HG03097 (cell line): ENCODE results near the gene CXCR5.

Source experiments
- ATAC-seq: cut with Tn5 transposase; IDR thresholded peaks from one replicate; pipeline ENCODE4 v1.9.1; 2021; ENCODE audit not compliant: unreplicated experiment, low FRiP score

Gene CXCR5

DNA sequence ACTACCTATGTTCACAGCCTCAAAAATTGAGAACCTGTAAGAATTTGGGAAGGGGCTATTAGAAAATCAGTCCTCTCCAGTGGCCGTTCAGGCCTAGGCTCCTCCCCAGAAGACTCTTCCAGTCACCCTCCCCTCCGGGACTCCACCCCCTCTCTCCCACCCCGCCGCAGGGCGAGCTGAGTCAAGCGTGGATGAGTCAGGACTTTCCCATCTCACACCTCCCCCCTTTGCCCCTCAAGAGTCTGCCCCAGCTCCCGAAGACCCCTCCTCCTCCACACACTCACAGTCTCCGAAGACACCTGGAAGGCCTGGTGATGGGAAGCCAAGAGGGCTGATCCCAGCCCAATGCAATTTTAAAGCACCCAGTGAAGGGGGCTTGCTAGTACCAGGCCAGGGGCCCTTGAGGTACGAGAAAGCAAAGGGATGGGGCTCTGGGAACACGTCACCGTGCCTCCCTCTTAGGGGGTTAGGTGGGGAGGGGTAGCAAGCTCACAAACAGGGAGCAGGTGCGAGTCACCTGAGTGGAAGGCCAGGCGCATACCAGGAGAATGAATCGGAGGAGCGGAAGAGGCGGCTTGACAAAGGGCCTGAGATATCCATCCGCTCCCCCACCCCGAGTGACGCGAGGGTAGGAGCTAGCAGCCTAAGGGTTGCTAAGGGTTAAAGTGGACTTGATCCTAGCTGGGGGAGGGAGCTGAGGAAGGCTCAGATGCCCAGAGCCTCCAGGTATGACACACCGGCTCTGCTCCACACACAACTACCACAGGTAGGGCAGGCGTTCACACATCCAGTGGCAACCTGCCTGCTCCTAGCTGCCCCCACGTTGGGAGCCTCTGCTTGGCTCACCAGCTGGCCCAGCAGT is 28.4 kb downstream of the CXCR5 start:
- ATAC-seq = no peak

DNA sequence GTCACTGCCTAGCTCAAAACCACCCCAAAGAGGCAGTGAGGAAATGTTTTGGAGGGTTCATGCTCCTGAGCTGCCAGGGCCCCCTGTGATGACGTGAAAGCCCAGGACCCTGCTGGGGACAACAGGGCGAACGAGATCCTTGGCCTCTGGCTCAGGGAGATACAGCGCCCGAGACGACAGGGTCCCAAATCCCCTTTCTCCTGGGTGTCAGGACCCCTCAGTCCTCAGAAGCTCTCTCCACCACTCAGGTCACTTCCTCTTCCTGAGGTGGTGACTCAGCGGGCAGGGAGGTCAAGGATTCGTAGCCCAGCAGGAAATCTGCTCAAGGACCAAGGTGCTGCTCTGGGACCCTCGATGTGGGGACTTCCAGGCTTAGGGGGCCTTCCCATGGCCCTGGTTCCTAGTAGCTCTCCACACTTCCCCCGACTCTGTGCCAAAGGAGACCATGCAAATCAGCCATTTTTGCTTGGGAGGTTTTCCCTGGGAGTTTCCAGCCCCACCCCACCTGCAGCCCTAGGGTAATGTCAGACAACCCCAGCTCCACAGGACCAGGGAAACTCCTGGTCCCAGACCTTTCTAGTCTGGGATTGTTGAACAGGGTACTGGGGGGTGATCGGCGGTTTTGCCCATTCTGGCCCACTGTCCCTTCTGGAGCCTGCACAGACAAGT is 29.2 kb downstream of the CXCR5 start:
- ATAC-seq = no peak

DNA sequence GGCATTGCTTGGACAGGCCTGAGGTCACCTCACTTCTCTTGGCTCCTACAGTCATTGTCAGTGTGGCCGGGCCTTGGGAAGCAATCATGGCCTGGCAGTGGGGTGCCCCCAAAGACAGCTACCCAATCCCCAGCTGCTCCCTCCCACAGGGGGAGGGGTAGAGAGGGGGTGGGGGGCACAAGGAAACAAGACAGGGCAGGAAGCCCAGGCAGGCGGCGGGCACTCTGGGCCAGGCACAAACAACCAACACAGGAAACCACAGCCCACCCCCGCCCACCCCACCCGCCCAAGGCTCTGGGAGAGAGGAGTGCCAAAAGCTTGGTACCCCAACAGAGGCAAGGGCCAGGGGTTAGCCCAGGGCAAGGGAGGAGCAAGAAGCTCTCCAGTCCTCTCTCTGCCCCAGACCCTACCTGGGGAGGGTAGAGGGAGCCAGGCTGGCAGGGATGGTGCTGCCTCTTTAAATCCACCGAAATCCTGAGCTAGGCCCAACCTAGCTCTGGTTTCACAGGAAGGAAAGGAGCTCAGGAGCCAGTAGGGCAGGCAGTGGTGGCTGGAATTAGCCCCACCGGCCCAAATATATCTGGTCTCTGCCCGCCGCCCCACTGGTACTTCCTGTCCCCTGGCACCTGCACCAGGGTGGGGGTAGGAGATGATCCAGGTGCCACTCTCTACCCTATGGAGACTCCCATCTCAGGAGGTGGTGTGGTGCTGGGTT is 29.9 kb downstream of the CXCR5 start:
- ATAC-seq = no peak

GRCh38 chr11:118914178-118914918 is 30.7 kb downstream of the CXCR5 start:
- no peak for ATAC-seq

GRCh38 chr11:118914987-118915386 is 31.3 kb downstream of the CXCR5 start:
- ATAC-seq = no peak

DNA sequence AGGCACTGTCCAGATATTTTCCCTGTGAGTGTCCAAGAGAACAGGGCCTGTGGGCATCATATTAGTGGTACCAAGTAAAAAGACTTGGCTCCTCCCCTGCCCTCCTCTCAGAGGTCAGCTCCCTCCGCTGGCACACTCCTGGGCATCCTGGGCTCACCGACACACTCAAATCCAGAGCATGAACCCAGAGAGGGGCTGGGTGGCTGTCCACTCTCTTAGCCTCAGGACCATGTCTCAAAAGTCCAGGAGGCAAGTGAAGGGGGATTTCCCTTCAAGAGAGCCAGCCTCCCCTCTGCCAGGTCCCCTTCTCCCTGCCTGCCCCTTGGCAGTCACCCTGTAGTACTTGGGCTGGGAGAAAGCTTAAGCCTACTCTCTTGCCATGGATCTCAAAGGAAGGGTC is 31.7 kb downstream of the CXCR5 start:
- no peak for ATAC-seq

DNA sequence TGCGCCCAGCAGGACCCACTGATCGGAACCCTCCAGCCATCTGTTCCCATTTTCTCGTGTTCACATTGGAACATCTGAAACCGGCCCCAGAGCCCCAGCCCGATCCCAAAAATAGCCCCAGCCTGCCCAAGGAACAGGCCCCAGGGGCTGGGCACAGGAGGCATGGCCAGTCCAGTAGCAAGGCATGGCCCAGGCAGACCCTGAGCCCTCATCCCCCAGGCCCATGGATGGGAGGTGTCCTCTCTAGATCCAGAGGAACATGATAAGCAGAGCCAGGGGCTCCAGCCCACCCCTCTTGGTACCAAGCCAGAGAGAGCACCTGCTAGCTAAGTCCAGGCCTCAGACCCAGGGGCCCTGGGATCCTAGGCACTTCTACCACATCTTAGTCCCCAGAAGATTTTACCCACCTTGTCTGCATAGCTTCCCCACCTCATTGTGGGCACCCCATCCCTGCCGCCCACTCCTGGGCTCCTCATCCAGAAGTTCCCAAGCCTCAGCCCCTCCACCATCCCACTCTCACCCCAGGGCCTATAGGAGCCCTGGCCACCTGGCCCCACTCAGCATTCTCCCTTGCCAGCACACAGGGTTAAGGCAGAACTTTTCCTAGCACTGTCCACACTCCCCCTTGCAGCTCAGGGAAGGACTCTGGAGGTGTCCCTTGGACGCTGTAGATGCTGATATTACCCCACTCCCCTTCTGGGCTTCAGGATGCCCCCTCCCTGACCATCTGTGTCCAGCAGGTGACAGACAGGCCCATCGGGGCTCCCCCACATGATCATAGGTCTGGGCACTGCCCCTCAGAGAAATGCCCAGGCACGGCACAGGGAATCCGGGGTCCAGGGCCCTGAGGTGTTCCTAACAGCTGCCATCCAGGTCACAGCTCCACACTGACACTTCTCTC is 32.5 kb downstream of the CXCR5 start:
- ATAC-seq = no peak

DNA sequence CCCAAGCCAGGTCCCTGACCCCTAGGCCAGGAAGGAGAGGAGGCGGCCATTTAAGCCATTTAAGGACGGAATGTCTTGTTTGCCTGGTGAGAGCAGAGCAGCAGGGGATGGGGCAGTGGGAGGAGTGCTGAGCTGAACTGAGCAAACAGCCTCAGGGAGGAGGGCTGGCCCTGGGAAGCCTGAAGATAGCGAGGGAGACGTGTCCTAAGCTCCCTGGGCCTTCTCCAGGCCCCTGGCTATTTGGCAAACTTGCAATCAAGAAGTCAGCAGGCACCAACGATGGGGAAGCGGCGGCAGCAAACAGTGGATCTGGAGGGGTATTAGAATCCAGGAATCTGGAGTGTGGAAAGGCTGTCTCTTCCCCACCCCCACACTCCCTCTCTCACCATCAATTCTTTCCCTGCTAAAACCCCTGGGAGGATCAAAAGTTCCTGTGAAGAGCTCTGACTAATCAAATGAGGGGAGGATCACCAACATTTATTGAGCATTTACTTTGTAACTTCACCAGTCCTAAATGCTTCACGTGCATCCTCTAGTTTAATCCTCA is 33.2 kb downstream of the CXCR5 start:
- ATAC-seq = no peak

DNA sequence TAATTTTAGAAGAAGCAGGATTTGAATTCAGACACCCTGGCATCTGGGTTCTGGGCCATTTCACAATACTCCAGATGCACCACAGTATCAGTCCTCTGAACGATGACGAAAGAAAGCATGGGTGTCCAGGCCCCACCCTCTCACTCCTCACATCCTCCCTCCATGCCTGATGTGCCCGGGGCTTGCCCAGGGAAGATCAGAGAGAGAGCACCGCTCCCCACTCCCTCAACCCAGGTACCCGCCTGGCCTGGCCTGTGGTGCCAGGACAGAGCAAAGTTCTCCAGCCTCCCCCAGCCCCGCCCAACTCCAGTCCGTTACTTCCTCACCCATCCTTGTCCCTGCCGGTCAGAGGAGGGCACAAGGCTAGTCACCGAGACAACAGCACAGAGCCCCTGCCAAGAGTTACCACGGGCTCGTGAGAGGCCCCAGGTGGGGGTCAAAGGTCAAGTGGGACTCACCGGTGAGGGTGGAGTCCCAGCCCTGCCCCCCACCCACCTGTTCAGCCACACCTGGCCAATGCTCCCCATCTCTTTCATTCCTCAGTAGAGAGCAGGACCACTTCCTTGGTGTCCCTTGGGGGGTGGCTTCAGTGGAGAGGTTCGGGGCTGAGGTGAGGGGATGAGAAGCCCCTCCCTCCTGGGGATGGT is 33.9 kb downstream of the CXCR5 start:
- ATAC-seq = no peak

GRCh38 chr11:118918128-118918685 is 34.5 kb downstream of the CXCR5 start:
- no peak for ATAC-seq

DNA sequence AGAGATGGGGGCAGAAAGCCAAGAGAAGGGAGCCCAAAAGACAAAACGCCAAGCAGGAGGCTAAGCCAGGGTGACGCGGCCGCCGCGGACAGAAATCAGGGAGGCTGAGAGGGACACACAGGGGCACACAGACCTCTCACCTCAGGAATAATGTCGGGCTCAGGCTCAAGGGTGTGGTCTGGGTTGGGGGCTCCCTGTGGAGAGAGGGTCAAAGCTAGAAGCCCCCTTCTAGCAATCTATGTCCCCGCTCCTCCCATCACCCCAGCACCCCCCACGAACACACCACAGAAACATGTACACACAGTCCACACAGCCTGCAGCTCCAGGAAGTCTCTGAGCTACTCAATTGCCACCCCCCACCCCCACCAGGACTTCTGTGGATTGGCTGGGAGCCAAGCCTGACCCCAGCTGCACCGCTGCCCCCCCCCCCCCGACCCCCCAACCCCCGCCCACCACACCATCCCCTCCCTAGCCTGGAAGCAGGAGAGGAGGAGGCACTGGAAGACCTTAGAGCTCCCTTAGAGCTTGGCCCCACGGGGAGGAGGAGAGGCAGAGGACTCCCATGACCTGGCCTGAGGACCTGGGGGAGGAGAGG is 35.1 kb downstream of the CXCR5 start:
- ATAC-seq = no peak

- no peak for ATAC-seq
These were observed 37.6 kb downstream of the CXCR5 start for GRCh38 chr11:118921121-118921928.

DNA sequence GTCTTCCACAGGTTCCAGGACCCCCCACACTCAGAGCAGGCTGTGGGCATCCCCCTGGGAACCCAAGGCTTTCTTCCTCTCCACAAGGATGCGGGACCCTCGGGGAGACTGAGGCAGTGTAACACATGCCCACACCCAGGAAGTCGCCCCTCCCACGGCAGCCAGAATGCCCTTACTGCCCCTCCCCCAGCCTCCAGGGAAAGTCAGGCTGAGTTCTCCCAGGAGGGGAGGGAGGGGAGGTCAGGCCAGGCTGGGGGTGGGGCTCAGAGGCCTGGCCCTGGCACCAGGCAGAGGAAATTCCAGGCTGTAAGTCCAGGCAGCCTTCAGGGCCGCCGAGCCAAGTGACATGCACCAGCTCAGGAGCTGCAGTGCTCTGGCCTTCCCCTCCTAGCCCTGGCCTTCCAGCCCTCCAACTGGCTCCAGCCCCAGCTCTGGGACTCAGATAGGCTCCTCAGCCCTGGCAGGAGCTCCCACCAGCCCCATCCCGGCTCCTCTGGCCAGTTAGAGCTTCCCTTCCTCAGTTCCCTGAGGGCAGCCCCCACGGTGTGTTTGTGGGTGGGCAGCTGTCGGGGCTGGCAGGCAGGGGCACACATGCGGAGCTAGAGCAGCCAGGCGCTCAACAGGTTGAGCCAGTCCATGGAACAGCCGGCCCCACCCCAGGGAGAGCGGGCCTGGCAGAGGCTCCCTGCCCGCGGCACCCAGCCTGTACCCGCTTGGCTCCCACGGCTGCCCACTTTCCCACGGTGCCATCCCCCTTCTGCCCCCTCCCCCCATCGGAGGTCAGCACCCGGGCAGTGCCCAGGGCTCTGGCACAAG is 38.4 kb downstream of the CXCR5 start:
- no peak for ATAC-seq

DNA sequence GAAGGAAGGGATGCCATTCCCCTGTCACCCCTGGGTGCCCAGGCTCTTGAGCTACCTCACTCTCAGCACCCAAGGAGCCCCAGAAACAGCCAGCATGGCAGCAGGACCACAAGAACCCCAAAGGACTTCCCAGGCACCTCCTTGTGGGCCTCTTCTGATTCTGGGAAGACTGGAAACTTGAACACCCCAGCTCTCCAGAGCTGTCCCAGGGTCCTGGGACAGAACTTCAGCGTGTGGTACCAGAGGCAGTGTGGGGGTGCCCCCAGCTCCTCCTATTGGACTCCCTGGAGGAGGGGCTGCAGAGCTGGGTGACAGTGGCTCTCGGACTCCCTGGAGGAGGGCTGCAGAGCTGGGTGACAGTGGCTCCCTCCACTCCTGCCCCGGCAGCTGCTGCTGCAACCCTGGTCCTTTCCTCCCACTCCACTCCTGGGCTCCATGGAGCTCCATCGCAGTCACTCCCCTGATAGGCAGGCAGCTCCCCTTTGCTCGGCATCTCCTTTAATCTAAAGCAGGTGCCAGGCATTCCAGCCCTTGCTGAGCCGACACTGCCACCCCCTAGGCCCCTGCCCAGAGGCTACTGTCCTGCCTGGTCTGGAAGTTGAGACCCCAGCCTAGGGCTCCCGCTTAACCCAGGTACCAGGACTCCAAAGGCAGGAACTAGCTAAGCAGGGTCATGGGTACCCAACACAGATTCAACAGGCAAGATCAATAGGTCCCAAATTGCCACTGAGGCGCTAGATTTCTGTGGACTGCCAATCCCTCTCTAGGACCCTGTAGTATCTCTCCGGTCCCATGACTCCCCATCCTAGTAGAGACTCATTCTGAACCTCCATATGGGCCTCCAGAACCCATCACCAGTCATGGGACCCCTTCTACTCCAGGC is 39.3 kb downstream of the CXCR5 start:
- ATAC-seq = no peak

DNA sequence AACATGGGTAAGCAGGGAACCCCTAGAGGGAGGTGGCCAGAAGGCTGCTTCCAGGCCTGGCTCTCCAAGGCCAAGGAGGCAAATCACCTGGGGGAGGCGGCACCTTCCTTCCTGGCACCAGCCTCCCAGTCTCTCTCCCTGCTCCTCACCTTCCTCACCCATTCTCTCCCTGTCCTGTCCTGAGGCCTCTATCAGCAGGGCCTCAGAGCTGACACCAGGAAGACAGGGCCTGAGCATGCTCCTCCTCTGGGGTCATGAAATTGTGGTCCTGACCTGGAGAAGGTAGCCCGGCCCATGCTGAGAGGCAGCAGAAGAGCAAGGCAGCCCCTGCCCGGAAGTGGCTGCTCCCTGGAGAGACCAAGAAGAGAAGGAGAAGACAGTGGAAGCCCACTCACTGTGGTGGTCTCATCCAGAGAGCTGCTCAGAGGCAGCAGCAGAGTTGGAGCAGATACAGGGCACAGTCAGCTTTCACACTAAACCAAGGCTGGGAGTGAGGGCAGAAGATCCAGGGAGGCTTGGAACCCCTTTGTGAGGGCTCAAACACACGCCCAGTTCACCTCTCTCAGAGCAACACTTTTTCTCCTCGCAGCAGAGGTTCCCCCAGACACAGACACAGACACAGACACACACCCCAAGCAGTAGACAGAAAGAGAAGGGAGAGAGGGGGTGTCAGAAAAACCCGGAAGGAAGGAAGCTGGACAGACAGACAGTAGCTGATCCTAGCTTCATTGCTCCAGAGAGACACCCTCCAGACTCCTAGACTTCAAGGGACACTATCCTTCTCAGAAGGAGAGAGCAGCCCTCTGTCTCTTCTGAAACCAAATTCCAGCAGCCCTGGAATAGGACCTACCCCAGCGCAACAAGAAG is 40.3 kb downstream of the CXCR5 start:
- no peak for ATAC-seq
